ENCODE measurements around the gene TUBB4A. TPM values are rescaled to one million over a fixed set of nuclear protein-coding genes. Genes with fewer than 3 reads are reported as not detected.

Gene TUBB4A
- total RNA-seq, 1 experiment from 2014 or later: 20.3 TPM

DNA sequence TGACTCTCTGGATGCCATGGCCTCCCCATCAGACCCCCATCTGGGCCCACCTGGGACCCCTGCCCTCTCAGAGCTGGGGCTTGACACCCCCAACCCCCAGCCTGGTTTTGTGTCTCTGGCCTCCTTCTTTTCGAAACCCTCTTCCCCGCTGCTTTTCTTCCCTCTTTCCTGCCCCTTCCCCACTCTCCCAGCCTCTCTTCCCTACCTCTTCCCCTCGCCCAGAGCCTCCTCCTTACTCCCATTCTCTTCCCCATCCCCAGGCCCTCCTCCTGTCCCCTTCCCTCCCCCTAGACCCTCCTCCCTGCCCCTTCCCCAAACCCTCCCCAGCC lies 30.9 kb upstream of the TUBB4A start:
- no peak overlapping the region for H2AFZ ChIP-seq (ENCODE audit: low read length)
- H4K8ac ChIP-seq (replicated peaks; ENCODE audit: insufficient read length, low read depth, low read length): no peak overlapping the region
- no peaks in the 10 kb centered on the region for H4K20me1 ChIP-seq (ENCODE audit: control insufficient read depth, insufficient read depth, insufficient read length)
- H3K4me2 ChIP-seq (ENCODE audit: insufficient read depth, insufficient read length, low read length): peak overlapping the region; percentile 81
- H3K9me3 ChIP-seq (ENCODE audit: control insufficient read depth, low read depth, low read length): no peaks in the 10 kb centered on the region
- Mint-ChIP-seq H3K4me3 (peak overlapping the region; percentile 70 to 78), H3K9me3 (peaks cover 6 to 21% of the 10 kb centered on the region in 2 experiments), H3K36me3 (ENCODE audit: insufficient read depth in 1 of 3, low read depth in 3 of 3) (peaks cover 2 to 13% (median 12%) of the 10 kb centered on the region in 3 experiments; a peak in 6 of 7 replicates), H3K27me3 (ENCODE audit: low read depth) (peaks cover 71% of the 10 kb centered on the region), H3K4me1 (peaks cover 29 to 35% of the 10 kb centered on the region in 2 experiments), H3K27ac (no peak overlapping the region)
- H3K14ac ChIP-seq (ENCODE audit: insufficient read depth, low read length): no peak overlapping the region
- no peak overlapping the region for H4K91ac ChIP-seq (ENCODE audit: insufficient read length, low read depth, low read length)
- no peak overlapping the region for H3K4ac ChIP-seq (ENCODE audit: low read depth, low read length)
- H2BK120ac ChIP-seq (ENCODE audit: low read depth, low read length, poor library complexity, severe bottlenecking): no peak overlapping the region
- no peak overlapping the region for H3K18ac ChIP-seq (ENCODE audit: insufficient read length, low read depth, low read length)
- TF ChIP-seq, protein P1, sequence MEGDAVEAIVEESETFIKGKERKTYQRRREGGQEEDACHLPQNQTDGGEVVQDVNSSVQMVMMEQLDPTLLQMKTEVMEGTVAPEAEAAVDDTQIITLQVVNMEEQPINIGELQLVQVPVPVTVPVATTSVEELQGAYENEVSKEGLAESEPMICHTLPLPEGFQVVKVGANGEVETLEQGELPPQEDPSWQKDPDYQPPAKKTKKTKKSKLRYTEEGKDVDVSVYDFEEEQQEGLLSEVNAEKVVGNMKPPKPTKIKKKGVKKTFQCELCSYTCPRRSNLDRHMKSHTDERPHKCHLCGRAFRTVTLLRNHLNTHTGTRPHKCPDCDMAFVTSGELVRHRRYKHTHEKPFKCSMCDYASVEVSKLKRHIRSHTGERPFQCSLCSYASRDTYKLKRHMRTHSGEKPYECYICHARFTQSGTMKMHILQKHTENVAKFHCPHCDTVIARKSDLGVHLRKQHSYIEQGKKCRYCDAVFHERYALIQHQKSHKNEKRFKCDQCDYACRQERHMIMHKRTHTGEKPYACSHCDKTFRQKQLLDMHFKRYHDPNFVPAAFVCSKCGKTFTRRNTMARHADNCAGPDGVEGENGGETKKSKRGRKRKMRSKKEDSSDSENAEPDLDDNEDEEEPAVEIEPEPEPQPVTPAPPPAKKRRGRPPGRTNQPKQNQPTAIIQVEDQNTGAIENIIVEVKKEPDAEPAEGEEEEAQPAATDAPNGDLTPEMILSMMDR (conservative IDR thresholded peaks at IDR 0.05): no peak
- no peak overlapping the region for H3K9ac ChIP-seq (ENCODE audit: extremely low read depth, insufficient read length, low read length)
- H2BK12ac ChIP-seq (ENCODE audit: insufficient read length, low read depth, low read length): no peak overlapping the region
- H3T11ph ChIP-seq (ENCODE audit: low read length): no peak overlapping the region
- H3K27ac ChIP-seq (ENCODE audit: insufficient read length, low read depth, low read length): no peak overlapping the region
- no peak overlapping the region for H3K56ac ChIP-seq (ENCODE audit: insufficient read length, low read depth, low read length)
- H3K4me1 ChIP-seq (ENCODE audit: insufficient read depth, low read length): peaks cover 6% of the 10 kb centered on the region; the same call in 1 of the 2 replicates
- no CpG with 5 or more reads among the region's 3 CpGs for WGBS (ENCODE audit: extremely low coverage, insufficient read length, low lambda C conversion rate)
- H3K23me2 ChIP-seq (ENCODE audit: insufficient read length, low read depth, low read length, poor library complexity, severe bottlenecking): peaks cover 22% of the 10 kb centered on the region
- H4K5ac ChIP-seq (ENCODE audit: insufficient read length, low read depth, low read length): no peak overlapping the region
- DNase-seq: peak; percentile 55
- H3K23ac ChIP-seq (ENCODE audit: insufficient read length, low read depth, low read length): no peak overlapping the region
- H3K79me2 ChIP-seq (ENCODE audit: insufficient read depth, low read length): no peaks in the 10 kb centered on the region
- no peak overlapping the region for H2BK20ac ChIP-seq (ENCODE audit: low read depth, low read length, poor library complexity, severe bottlenecking)
- H2BK5ac ChIP-seq (ENCODE audit: insufficient read length, low read length): no peak overlapping the region
- no peak overlapping the region for H2BK15ac ChIP-seq (ENCODE audit: low read depth, low read length)
- peaks cover 13% of the 10 kb centered on the region; the same call in 1 of the 2 replicates for H3K27me3 ChIP-seq (ENCODE audit: insufficient read depth, low read length)
- H2AK5ac ChIP-seq (ENCODE audit: insufficient read length, low read length): no peak overlapping the region
- H3K79me1 ChIP-seq (ENCODE audit: insufficient read depth, low read depth, low read length, poor library complexity, severe bottlenecking): no peaks in the 10 kb centered on the region

All from H9 (cell line).